ENCODE measurements around the gene CDH26. TPM values are rescaled to one million over a fixed set of nuclear protein-coding genes. Genes with fewer than 3 reads are reported as not detected.

CDH26 gene
- total and polyA plus RNA-seq, 9 donors, result 0.12 to 0.84 (median 0.41) TPM

GRCh38 chr20:59984541-59984940, 26.3 kb downstream of the CDH26 start:
- intact Hi-C loops (cut with DNase I), result no loop called here

GRCh38 chr20:59985164-59985563, 26.9 kb downstream of the CDH26 start:
- WGBS, 3 donors, result 85 to 89% (median 89%) methylated on average over 8 of the region's 8 CpGs
- no peak overlapping the region for H3K27ac ChIP-seq
- intact Hi-C loops (cut with DNase I), result no loop called here
- no peaks in the 10 kb centered on the region for H3K36me3 ChIP-seq
- no peaks in the 10 kb centered on the region for H3K4me1 ChIP-seq (ENCODE audit: insufficient read depth)
- no peak for TF ChIP-seq POLR2A (IDR thresholded peaks at IDR 0.05)
- TF ChIP-seq CTCF (IDR thresholded peaks at IDR 0.05), result no peak
- TF ChIP-seq EP300 (IDR thresholded peaks at IDR 0.05), result no peak
- H3K4me3 ChIP-seq, result no peak overlapping the region
- no peak for DNase-seq
- no peaks in the 10 kb centered on the region for H3K27me3 ChIP-seq
- no peaks in the 10 kb centered on the region for H3K9me3 ChIP-seq

More at GRCh38 chr20:59984541-59984940, 26.3 kb downstream of the CDH26 start:
- Histone ChIP-seq H3K36me3 (no peaks in the 10 kb centered on the region), H3K4me3 (no peak overlapping the region), H3K27me3 (no peaks in the 10 kb centered on the region), H3K4me1 (ENCODE audit: insufficient read depth) (no peaks in the 10 kb centered on the region), H3K27ac (no peak overlapping the region), H3K9me3 (no peaks in the 10 kb centered on the region)
- TF ChIP-seq CTCF (IDR thresholded peaks at IDR 0.05) (no peak), POLR2A (IDR thresholded peaks at IDR 0.05) (no peak), EP300 (IDR thresholded peaks at IDR 0.05) (no peak)
- DNase-seq, result no peak
- WGBS, 3 donors, result 85 to 86% (median 86%) methylated on average over 4 of the region's 4 CpGs

GRCh38 chr20:59985864-59986263, 27.6 kb downstream of the CDH26 start:
- WGBS, 3 donors, result 90 to 95% (median 92%) methylated on average over 3 of the region's 3 CpGs
- TF ChIP-seq EP300 (IDR thresholded peaks at IDR 0.05) (no peak), POLR2A (IDR thresholded peaks at IDR 0.05) (no peak), CTCF (IDR thresholded peaks at IDR 0.05) (no peak)
- Histone ChIP-seq H3K4me3 (no peak overlapping the region), H3K4me1 (ENCODE audit: insufficient read depth) (no peaks in the 10 kb centered on the region), H3K27me3 (no peaks in the 10 kb centered on the region), H3K27ac (no peak overlapping the region), H3K9me3 (no peaks in the 10 kb centered on the region), H3K36me3 (no peaks in the 10 kb centered on the region)
- no peak for DNase-seq
- intact Hi-C loops (cut with DNase I), result no loop called here

- H3K36me3 ChIP-seq, result no peaks in the 10 kb centered on the region
- intact Hi-C loops (cut with DNase I), result no loop called here
- H3K4me1 ChIP-seq (ENCODE audit: insufficient read depth), result no peaks in the 10 kb centered on the region
- H3K9me3 ChIP-seq, result no peaks in the 10 kb centered on the region
- TF ChIP-seq POLR2A (IDR thresholded peaks at IDR 0.05), result no peak
- TF ChIP-seq EP300 (IDR thresholded peaks at IDR 0.05), result no peak
- no peak for TF ChIP-seq CTCF (IDR thresholded peaks at IDR 0.05)
- WGBS, 3 donors, result 88 to 90% (median 88%) methylated on average over 7 of the region's 7 CpGs
- H3K27ac ChIP-seq, result no peak overlapping the region
- DNase-seq, result no peak
- H3K4me3 ChIP-seq, result no peak overlapping the region
- H3K27me3 ChIP-seq, result no peaks in the 10 kb centered on the region
Observed at GRCh38 chr20:59987135-59987534, 28.9 kb downstream of the CDH26 start.

Measured in ovary (tissue), 9 donors.